Measurements from ENCODE around the gene ITGAE.
"Not testable (repeated sequence)": the region's sequence is repeated elsewhere in the genome, so short reads cannot be mapped to it uniquely, and the experiment has no call there.

The ITGAE gene

DNA sequence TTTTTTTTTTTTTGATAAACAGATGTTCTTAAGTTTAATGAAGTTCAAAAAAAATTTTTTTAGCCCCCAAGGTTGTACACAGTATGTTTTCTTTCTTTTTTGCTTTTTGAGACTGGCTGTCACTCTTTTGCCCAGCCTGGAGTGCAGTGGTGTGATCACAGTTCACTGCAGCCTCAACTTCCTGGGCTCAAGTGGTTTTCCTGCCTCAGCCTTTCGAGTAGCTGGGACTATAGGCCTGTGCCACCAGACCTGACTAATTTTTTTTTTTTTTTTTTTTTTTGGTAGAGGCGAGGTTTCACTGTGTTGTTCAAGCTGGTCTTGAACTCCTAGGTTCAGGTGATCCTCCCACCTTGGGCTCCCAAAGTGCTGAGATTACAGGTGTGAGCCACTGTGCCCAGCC, 12.8 kb downstream of the ITGAE start:
- peak; percentile 17 for DNase-seq
- H2AFZ ChIP-seq (ENCODE audit: low read depth, low read length), result no peak overlapping the region
- no peak overlapping the region for H4K8ac ChIP-seq (ENCODE audit: low read length)
- no peak overlapping the region for H2BK5ac ChIP-seq (ENCODE audit: low read depth, low read length, poor library complexity, severe bottlenecking)
- no peak overlapping the region for H3K18ac ChIP-seq (ENCODE audit: low read depth in 1 of 2, low read length in 2 of 2)
- H3K79me1 ChIP-seq (replicated peaks; ENCODE audit: low read length, poor library complexity, severe bottlenecking), result no peaks in the 10 kb centered on the region
- no peak overlapping the region for H3K4ac ChIP-seq (ENCODE audit: low read depth in 1 of 2, low read length in 2 of 2)
- H3K27ac ChIP-seq (ENCODE audit: low read length, poor library complexity, severe bottlenecking), result no peak overlapping the region
- H3K36me3 ChIP-seq (ENCODE audit: control insufficient read depth in 1 of 2, insufficient read depth in 2 of 2, low read depth in 1 of 2, low read length in 2 of 2), result no peaks in the 10 kb centered on the region
- H2BK12ac ChIP-seq (ENCODE audit: low read length in 2 of 2), result no peak overlapping the region
- no peak overlapping the region for H3K23ac ChIP-seq (ENCODE audit: low read length in 2 of 2)
- H3K27me3 ChIP-seq (ENCODE audit: control insufficient read depth in 1 of 2, insufficient read depth in 1 of 2, low read length in 2 of 2), result no peaks in the 10 kb centered on the region
- H3K9me3 ChIP-seq (ENCODE audit: control insufficient read depth, low read length), result no peaks in the 10 kb centered on the region
- H2BK120ac ChIP-seq (ENCODE audit: low read depth, low read length), result no peak overlapping the region
- H3K14ac ChIP-seq (ENCODE audit: low read length in 2 of 2), result no peak overlapping the region
- H4K91ac ChIP-seq (ENCODE audit: low read length), result no peak overlapping the region
- no peak overlapping the region for H2AK5ac ChIP-seq (ENCODE audit: low read length, severe bottlenecking)
- peaks cover 1% of the 10 kb centered on the region for H3K4me1 ChIP-seq (ENCODE audit: control insufficient read depth, insufficient read depth, low read depth, low read length)
- H3K4me3 ChIP-seq (ENCODE audit: insufficient read depth in 1 of 2, low read depth in 1 of 2, low read length in 2 of 2), result no peak overlapping the region
- 42% methylated on average over 1 of the region's 2 CpGs for WGBS
- H3K9ac ChIP-seq (ENCODE audit: low read length), result no peak overlapping the region
- no peak overlapping the region for H2BK15ac ChIP-seq (ENCODE audit: low read depth, poor library complexity, severe bottlenecking)
- no peak overlapping the region for H3K4me2 ChIP-seq (ENCODE audit: low read length, poor library complexity, severe bottlenecking)

DNA sequence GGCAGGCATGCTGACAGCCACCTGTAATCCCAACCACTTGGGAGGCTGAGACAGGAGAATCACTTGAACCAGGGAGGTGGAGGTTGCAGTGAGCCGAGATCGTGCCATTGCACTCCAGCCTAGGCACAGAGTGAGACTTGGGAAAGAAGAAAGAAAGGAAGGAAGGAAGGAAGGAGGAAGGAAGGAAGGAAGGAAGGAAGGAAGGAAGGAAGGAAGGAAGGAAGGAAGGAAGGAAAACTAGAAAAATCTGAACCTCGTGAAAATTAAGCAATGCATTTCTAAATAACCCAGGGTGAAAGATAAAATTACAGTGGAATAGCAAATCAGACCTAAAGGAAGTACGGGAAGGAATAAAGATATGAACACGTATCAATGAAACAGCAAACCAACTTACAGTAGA, 15.7 kb downstream of the ITGAE start:
- H3K27me3 ChIP-seq (ENCODE audit: control insufficient read depth in 1 of 2, insufficient read depth in 1 of 2, low read length in 2 of 2); H2AK5ac ChIP-seq (ENCODE audit: low read length, severe bottlenecking); H2BK12ac ChIP-seq (ENCODE audit: low read length in 2 of 2); H3K4me2 ChIP-seq (ENCODE audit: low read length, poor library complexity, severe bottlenecking); H3K18ac ChIP-seq (ENCODE audit: low read depth in 1 of 2, low read length in 2 of 2); H3K36me3 ChIP-seq (ENCODE audit: control insufficient read depth in 1 of 2, insufficient read depth in 2 of 2, low read depth in 1 of 2, low read length in 2 of 2); H3K4me1 ChIP-seq (ENCODE audit: control insufficient read depth, insufficient read depth, low read depth, low read length); H3K4ac ChIP-seq (ENCODE audit: low read depth in 1 of 2, low read length in 2 of 2); DNase-seq; H3K27ac ChIP-seq (ENCODE audit: low read length, poor library complexity, severe bottlenecking); H3K23ac ChIP-seq (ENCODE audit: low read length in 2 of 2); H2BK5ac ChIP-seq (ENCODE audit: low read depth, low read length, poor library complexity, severe bottlenecking); H4K8ac ChIP-seq (ENCODE audit: low read length); H3K4me3 ChIP-seq (ENCODE audit: insufficient read depth in 1 of 2, low read depth in 1 of 2, low read length in 2 of 2); H3K14ac ChIP-seq (ENCODE audit: low read length in 2 of 2); H2AFZ ChIP-seq (ENCODE audit: low read depth, low read length); H4K91ac ChIP-seq (ENCODE audit: low read length); H2BK120ac ChIP-seq (ENCODE audit: low read depth, low read length); H3K9ac ChIP-seq (ENCODE audit: low read length); H2BK15ac ChIP-seq (ENCODE audit: low read depth, poor library complexity, severe bottlenecking); H3K79me1 ChIP-seq (replicated peaks; ENCODE audit: low read length, poor library complexity, severe bottlenecking); H3K9me3 ChIP-seq (ENCODE audit: control insufficient read depth, low read length): not testable (repeated sequence)
- WGBS, result over 99% methylated on average over 3 of the region's 5 CpGs

- Histone ChIP-seq H3K4me2 (ENCODE audit: low read length, poor library complexity, severe bottlenecking) (no peak overlapping the region), H3K36me3 (ENCODE audit: control insufficient read depth in 1 of 2, insufficient read depth in 2 of 2, low read depth in 1 of 2, low read length in 2 of 2) (no peaks in the 10 kb centered on the region)
These were observed 18.2 kb downstream of the ITGAE start for GRCh38 chr17:3782751-3783150.

GRCh38 chr17:3780986-3781385, 20.0 kb downstream of the ITGAE start:
- no peak overlapping the region for H2BK120ac ChIP-seq (ENCODE audit: low read depth, low read length)
- H3K4ac ChIP-seq (ENCODE audit: low read depth in 1 of 2, low read length in 2 of 2), result no peak overlapping the region
- DNase-seq, result no peak
- no peak overlapping the region for H4K8ac ChIP-seq (ENCODE audit: low read length)
- H3K36me3 ChIP-seq (ENCODE audit: control insufficient read depth in 1 of 2, insufficient read depth in 2 of 2, low read depth in 1 of 2, low read length in 2 of 2), result no peaks in the 10 kb centered on the region
- H3K4me3 ChIP-seq (ENCODE audit: insufficient read depth in 1 of 2, low read depth in 1 of 2, low read length in 2 of 2), result no peak overlapping the region
- H3K4me1 ChIP-seq (ENCODE audit: control insufficient read depth, insufficient read depth, low read depth, low read length), result no peaks in the 10 kb centered on the region
- no peaks in the 10 kb centered on the region for H3K79me1 ChIP-seq (replicated peaks; ENCODE audit: low read length, poor library complexity, severe bottlenecking)
- no peak overlapping the region for H2AK5ac ChIP-seq (ENCODE audit: low read length, severe bottlenecking)
- H4K91ac ChIP-seq (ENCODE audit: low read length), result no peak overlapping the region
- H3K14ac ChIP-seq (ENCODE audit: low read length in 2 of 2), result no peak overlapping the region
- H3K27me3 ChIP-seq (ENCODE audit: control insufficient read depth in 1 of 2, insufficient read depth in 1 of 2, low read length in 2 of 2), result peaks cover 0 to 7% of the 10 kb centered on the region in 2 experiments
- WGBS, result 95% methylated on average over 6 of the region's 6 CpGs
- no peak overlapping the region for H3K4me2 ChIP-seq (ENCODE audit: low read length, poor library complexity, severe bottlenecking)
- H3K18ac ChIP-seq (ENCODE audit: low read depth in 1 of 2, low read length in 2 of 2), result no peak overlapping the region
- H3K9me3 ChIP-seq (ENCODE audit: control insufficient read depth, low read length), result no peaks in the 10 kb centered on the region
- no peak overlapping the region for H2BK15ac ChIP-seq (ENCODE audit: low read depth, poor library complexity, severe bottlenecking)
- no peak overlapping the region for H2BK12ac ChIP-seq (ENCODE audit: low read length in 2 of 2)
- no peak overlapping the region for H3K23ac ChIP-seq (ENCODE audit: low read length in 2 of 2)
- H2BK5ac ChIP-seq (ENCODE audit: low read depth, low read length, poor library complexity, severe bottlenecking), result no peak overlapping the region
- H3K27ac ChIP-seq (ENCODE audit: low read length, poor library complexity, severe bottlenecking), result no peak overlapping the region
- no peak overlapping the region for H2AFZ ChIP-seq (ENCODE audit: low read depth, low read length)
- no peak overlapping the region for H3K9ac ChIP-seq (ENCODE audit: low read length)

More at GRCh38 chr17:3782751-3783150, 18.2 kb downstream of the ITGAE start:
- Histone ChIP-seq H4K91ac (ENCODE audit: low read length) (no peak overlapping the region), H2BK120ac (ENCODE audit: low read depth, low read length) (no peak overlapping the region), H3K79me1 (replicated peaks; ENCODE audit: low read length, poor library complexity, severe bottlenecking) (no peaks in the 10 kb centered on the region), H3K9me3 (ENCODE audit: control insufficient read depth, low read length) (no peaks in the 10 kb centered on the region), H3K4me1 (ENCODE audit: control insufficient read depth, insufficient read depth, low read depth, low read length) (no peaks in the 10 kb centered on the region), H3K23ac (ENCODE audit: low read length in 2 of 2) (no peak overlapping the region), H3K27me3 (ENCODE audit: control insufficient read depth in 1 of 2, insufficient read depth in 1 of 2, low read length in 2 of 2) (peaks cover 0 to 7% of the 10 kb centered on the region in 2 experiments), H2BK5ac (ENCODE audit: low read depth, low read length, poor library complexity, severe bottlenecking) (no peak overlapping the region), H2AFZ (ENCODE audit: low read depth, low read length) (no peak overlapping the region), H3K27ac (ENCODE audit: low read length, poor library complexity, severe bottlenecking) (no peak overlapping the region), H4K8ac (ENCODE audit: low read length) (no peak overlapping the region), H3K9ac (ENCODE audit: low read length) (no peak overlapping the region), H3K4me3 (ENCODE audit: insufficient read depth in 1 of 2, low read depth in 1 of 2, low read length in 2 of 2) (no peak overlapping the region), H2AK5ac (ENCODE audit: low read length, severe bottlenecking) (no peak overlapping the region), H3K14ac (ENCODE audit: low read length in 2 of 2) (no peak overlapping the region), H3K18ac (ENCODE audit: low read depth in 1 of 2, low read length in 2 of 2) (no peak overlapping the region), H3K4ac (ENCODE audit: low read depth in 1 of 2, low read length in 2 of 2) (no peak overlapping the region), H2BK12ac (ENCODE audit: low read length in 2 of 2) (no peak overlapping the region), H2BK15ac (ENCODE audit: low read depth, poor library complexity, severe bottlenecking) (no peak overlapping the region)
- DNase-seq, result no peak
- 96% methylated on average over 8 of the region's 8 CpGs for whole genome bisulfite sequencing

Data from mesenchymal stem cell (in vitro differentiated cells and primary cell).